ENCODE results near the gene PRPF39. TPM values are rescaled to one million over a fixed set of nuclear protein-coding genes. Genes with fewer than 3 reads are reported as not detected.
"Not testable (repeated sequence)": the region's sequence is repeated elsewhere in the genome, so short reads cannot be mapped to it uniquely, and the experiment has no call there.

Gene PRPF39
- total RNA-seq, 1 donor: 59.8 TPM

- not testable (repeated sequence) for H3K4me3 ChIP-seq (ENCODE audit: low read length); H3K9me3 ChIP-seq (ENCODE audit: low read depth, low read length); H3K4me1 ChIP-seq (ENCODE audit: insufficient read depth, low read length); H3K27me3 ChIP-seq (ENCODE audit: insufficient read depth, low read length)
These were observed 58.2 kb downstream of the PRPF39 start for GRCh38 chr14:45142083-45142482.

GRCh38 chr14:45144658-45145057, 60.7 kb downstream of the PRPF39 start:
- Histone ChIP-seq H3K9me3 (ENCODE audit: low read depth, low read length) (no peaks in the 10 kb centered on the region), H3K27me3 (ENCODE audit: insufficient read depth, low read length) (no peaks in the 10 kb centered on the region), H3K4me1 (ENCODE audit: insufficient read depth, low read length) (no peaks in the 10 kb centered on the region), H3K4me3 (ENCODE audit: low read length) (no peak overlapping the region)

- Histone ChIP-seq H3K9me3 (ENCODE audit: low read depth, low read length) (no peaks in the 10 kb centered on the region), H3K27me3 (ENCODE audit: insufficient read depth, low read length) (no peaks in the 10 kb centered on the region), H3K4me3 (ENCODE audit: low read length) (no peak overlapping the region), H3K4me1 (ENCODE audit: insufficient read depth, low read length) (no peaks in the 10 kb centered on the region)
These were observed 61.3 kb downstream of the PRPF39 start for GRCh38 chr14:45145214-45145613.

GRCh38 chr14:45149602-45150001, 65.7 kb downstream of the PRPF39 start:
- no peaks in the 10 kb centered on the region for H3K27me3 ChIP-seq (ENCODE audit: insufficient read depth, low read length)
- H3K4me1 ChIP-seq (ENCODE audit: insufficient read depth, low read length): no peaks in the 10 kb centered on the region
- no peaks in the 10 kb centered on the region for H3K9me3 ChIP-seq (ENCODE audit: low read depth, low read length)
- no peak overlapping the region for H3K4me3 ChIP-seq (ENCODE audit: low read length)

GRCh38 chr14:45150386-45150890, 66.5 kb downstream of the PRPF39 start:
- Histone ChIP-seq H3K4me3 (ENCODE audit: low read length) (no peak overlapping the region), H3K9me3 (ENCODE audit: low read depth, low read length) (no peaks in the 10 kb centered on the region), H3K27me3 (ENCODE audit: insufficient read depth, low read length) (no peaks in the 10 kb centered on the region), H3K4me1 (ENCODE audit: insufficient read depth, low read length) (no peaks in the 10 kb centered on the region)

- H3K4me1 ChIP-seq (ENCODE audit: insufficient read depth, low read length): no peaks in the 10 kb centered on the region
- H3K4me3 ChIP-seq (ENCODE audit: low read length): no peak overlapping the region
- no peaks in the 10 kb centered on the region for H3K27me3 ChIP-seq (ENCODE audit: insufficient read depth, low read length)
- H3K9me3 ChIP-seq (ENCODE audit: low read depth, low read length): no peaks in the 10 kb centered on the region
These were observed 72.2 kb downstream of the PRPF39 start for GRCh38 chr14:45156067-45156466.

Other genes starting within 250 kb of the PRPF39 start
- 49.1 TPM for gene KLHL28, start 122.2 kb upstream of the PRPF39 start, total RNA-seq
- 19.1 TPM for gene TOGARAM1, start 121.9 kb upstream of the PRPF39 start, total RNA-seq
- 36.2 TPM for gene FKBP3, start 50.4 kb downstream of the PRPF39 start, total RNA-seq
- 11.2 TPM for gene FANCM, start 51.8 kb downstream of the PRPF39 start, total RNA-seq
- 72.6 TPM for gene MIS18BP1, start 169.1 kb downstream of the PRPF39 start, total RNA-seq